ENCODE measurements around the gene TMEFF2. TPM values are rescaled to one million over a fixed set of nuclear protein-coding genes. Genes with fewer than 3 reads are reported as not detected.

TMEFF2 gene
- total and polyA plus RNA-seq, 2 of the 8 experiments (the other 6 are each of a cell fraction or from before 2014, with no cell fraction given), result 0.91 to 3.7 TPM

- Histone ChIP-seq H3K18ac (ENCODE audit: extremely low read depth, low read length) (no peak overlapping the region), H3K79me2 (ENCODE audit: control insufficient read depth in 1 of 2, insufficient read depth in 2 of 2, low read length in 2 of 2) (no peaks in the 10 kb centered on the region), H2BK120ac (replicated peaks; ENCODE audit: low read depth, low read length) (no peak overlapping the region), H3K4me3 (ENCODE audit: extremely low read depth in 1 of 4, insufficient read depth in 2 of 4, low read depth in 3 of 4, low read length in 4 of 4) (no peak overlapping the region), H2AK5ac (ENCODE audit: low read depth, low read length) (no peak overlapping the region), H3K56ac (replicated peaks; ENCODE audit: insufficient read length, low read depth, low read length) (no peak overlapping the region), H3K79me1 (ENCODE audit: low read depth, low read length) (0 out of 2 replicates have a peak, but pooled peaks cover 2% of the 10 kb centered on the region), H2BK15ac (ENCODE audit: low read length) (no peak overlapping the region), H4K8ac (ENCODE audit: extremely low read depth, insufficient read depth, low read length) (no peak overlapping the region), H4K91ac (replicated peaks; ENCODE audit: insufficient read length, low read length) (no peak overlapping the region), H3K14ac (ENCODE audit: insufficient read length) (no peak overlapping the region), H2BK20ac (ENCODE audit: low read length) (no peak overlapping the region), H3K36me3 (ENCODE audit: control insufficient read depth in 2 of 4, insufficient read depth in 4 of 4, low read length in 3 of 4) (no peaks in the 10 kb centered on the region), H3K23ac (ENCODE audit: insufficient read length) (no peak overlapping the region), H3K4ac (replicated peaks; ENCODE audit: insufficient read length, low read depth, low read length) (no peak overlapping the region), H3K23me2 (ENCODE audit: low read depth, low read length) (no peaks in the 10 kb centered on the region), H3K4me1 (replicated peaks in 1 of 4; ENCODE audit: control insufficient read depth in 3 of 4, insufficient read depth in 4 of 4, low read length in 3 of 4) (peaks cover 0 to 11% (median 5%) of the 10 kb centered on the region in 4 experiments; a peak in 5 of 7 replicates), H4K5ac (ENCODE audit: insufficient read length, low read depth, low read length) (no peak overlapping the region), H2BK5ac (ENCODE audit: low read depth, low read length) (no peak overlapping the region), H3K4me2 (ENCODE audit: insufficient read depth in 1 of 2, low read depth in 2 of 2, low read length in 2 of 2) (no peak overlapping the region), H2AFZ (ENCODE audit: low read length) (no peak overlapping the region), H3K27me3 (replicated peaks in 1 of 4; ENCODE audit: control insufficient read depth in 3 of 4, extremely low read depth in 1 of 4, insufficient read depth in 3 of 4, low read length in 3 of 4) (peaks cover 0 to 1% (median 0%) of the 10 kb centered on the region in 4 experiments; a peak in 1 of 7 replicates), H3K27ac (ENCODE audit: low read depth, low read length) (no peak overlapping the region), H3K9ac (replicated peaks in 1 of 4; ENCODE audit: extremely low read depth in 1 of 4, low read depth in 3 of 4, low read length in 3 of 4) (no peak overlapping the region), H3K9me3 (ENCODE audit: insufficient read depth in 2 of 2, low read depth in 1 of 2, low read length in 1 of 2) (no peaks in the 10 kb centered on the region), H4K20me1 (replicated peaks in 1 of 2; ENCODE audit: control insufficient read depth in 1 of 2, insufficient read depth in 2 of 2, low read length in 2 of 2) (no peaks in the 10 kb centered on the region), H2BK12ac (ENCODE audit: low read depth, low read length) (no peak overlapping the region)
- TF ChIP-seq KDM4A (IDR thresholded peaks at IDR 0.05; ENCODE audit: low read depth, low read length, severe bottlenecking), result no peak
- no peak for TF ChIP-seq EP300 (IDR thresholded peaks at IDR 0.05; ENCODE audit: borderline replicate concordance in 1 of 2, low read depth in 2 of 2, low read length in 2 of 2)
- no peak for TF ChIP-seq NRF1 (IDR thresholded peaks at IDR 0.05; ENCODE audit: low read depth, low read length)
- no peak for TF ChIP-seq MAFK (IDR thresholded peaks at IDR 0.05; ENCODE audit: low read depth, low read length)
- no peak for TF ChIP-seq SAP30 (IDR thresholded peaks at IDR 0.05; ENCODE audit: insufficient read depth, insufficient replicate concordance, low read length)
- no peak for TF ChIP-seq BCL11A (IDR thresholded peaks at IDR 0.05; ENCODE audit: low read depth in 2 of 2, low read length in 2 of 2)
- no peak for TF ChIP-seq RXRA (IDR thresholded peaks at IDR 0.05; ENCODE audit: insufficient read depth, low read depth, low read length)
- no peak for TF ChIP-seq RNF2 (IDR thresholded peaks at IDR 0.05; ENCODE audit: borderline replicate concordance, low read depth, low read length, missing control alignments, poor library complexity, severe bottlenecking)
- no peak for TF ChIP-seq NANOG (IDR thresholded peaks at IDR 0.05; ENCODE audit: insufficient read depth, low read depth, low read length, poor library complexity, severe bottlenecking)
- TF ChIP-seq CBX8 (IDR thresholded peaks at IDR 0.05; ENCODE audit: borderline replicate concordance, low read depth, low read length), result no peak
- no peak for TF ChIP-seq SP1 (IDR thresholded peaks at IDR 0.05; ENCODE audit: low read depth, low read length)
- TF ChIP-seq KDM1A (IDR thresholded peaks at IDR 0.05; ENCODE audit: borderline replicate concordance, low read length), result no peak
- 93% methylated on average over 1 of the region's 1 CpG; no CpG with 5 or more reads in 1 of the 2 experiments for WGBS, 2 experiments (ENCODE audit: extremely low coverage in 1 of 2, insufficient coverage in 1 of 2, insufficient read length in 1 of 2, insufficient replicate concordance in 2 of 2, low coverage in 1 of 2, low lambda C conversion rate in 2 of 2, missing lambda C conversion rate in 1 of 2)
- POLR2A ChIA-PET (ENCODE audit: partially characterized antibody), result no interaction called here
- DNase-seq (ENCODE audit: low read depth in 1 of 2, low spot score in 2 of 2) (no peak), FAIRE-seq (no peak)
- CTCF ChIA-PET (ENCODE audit: partially characterized antibody), result interaction anchor here (1.0 to 1.8 kb wide), 3 partner anchors 9 to 158 kb away, joined by 3 to 4 read pairs (median 3); no protein-coding TSS in a partner anchor
Measured at GRCh38 chr2:192026825-192027120, 168.0 kb downstream of the TMEFF2 start.

Data from H1 (cell line).